Measurements from ENCODE around the gene HMGCS1. TPM values are rescaled to one million over a fixed set of nuclear protein-coding genes. Genes with fewer than 3 reads are reported as not detected.
A peak's percentile ranks its signal among the peaks of the same experiment; 100 is the strongest.
"Not testable (repeated sequence)": the region's sequence is repeated elsewhere in the genome, so short reads cannot be mapped to it uniquely, and the experiment has no call there.

The HMGCS1 gene
- total RNA-seq, 2 experiments from 2014 or later, result 91.4 to 121 TPM

DNA sequence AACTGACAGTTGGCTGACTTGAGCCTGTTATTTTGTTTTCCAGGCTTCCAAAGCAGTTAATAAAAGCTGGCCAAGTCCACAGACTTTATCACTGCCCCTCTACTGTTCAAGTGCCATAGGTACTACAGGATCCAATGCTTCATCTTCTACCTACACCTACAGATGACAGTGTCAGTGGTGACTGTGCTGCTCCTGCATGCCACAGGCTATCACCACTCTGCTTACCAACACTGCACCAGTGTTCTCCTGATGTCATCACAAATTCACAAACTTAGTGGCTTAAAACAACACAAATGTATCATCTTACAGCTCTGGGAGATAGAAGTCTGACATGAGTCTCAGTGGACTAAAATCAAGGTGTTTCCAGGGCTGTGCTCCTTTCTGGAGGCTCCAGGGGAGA lies 26.6 kb downstream of the HMGCS1 start:
- no peak for ATAC-seq
- CTCF ChIA-PET, result no interaction called here

DNA sequence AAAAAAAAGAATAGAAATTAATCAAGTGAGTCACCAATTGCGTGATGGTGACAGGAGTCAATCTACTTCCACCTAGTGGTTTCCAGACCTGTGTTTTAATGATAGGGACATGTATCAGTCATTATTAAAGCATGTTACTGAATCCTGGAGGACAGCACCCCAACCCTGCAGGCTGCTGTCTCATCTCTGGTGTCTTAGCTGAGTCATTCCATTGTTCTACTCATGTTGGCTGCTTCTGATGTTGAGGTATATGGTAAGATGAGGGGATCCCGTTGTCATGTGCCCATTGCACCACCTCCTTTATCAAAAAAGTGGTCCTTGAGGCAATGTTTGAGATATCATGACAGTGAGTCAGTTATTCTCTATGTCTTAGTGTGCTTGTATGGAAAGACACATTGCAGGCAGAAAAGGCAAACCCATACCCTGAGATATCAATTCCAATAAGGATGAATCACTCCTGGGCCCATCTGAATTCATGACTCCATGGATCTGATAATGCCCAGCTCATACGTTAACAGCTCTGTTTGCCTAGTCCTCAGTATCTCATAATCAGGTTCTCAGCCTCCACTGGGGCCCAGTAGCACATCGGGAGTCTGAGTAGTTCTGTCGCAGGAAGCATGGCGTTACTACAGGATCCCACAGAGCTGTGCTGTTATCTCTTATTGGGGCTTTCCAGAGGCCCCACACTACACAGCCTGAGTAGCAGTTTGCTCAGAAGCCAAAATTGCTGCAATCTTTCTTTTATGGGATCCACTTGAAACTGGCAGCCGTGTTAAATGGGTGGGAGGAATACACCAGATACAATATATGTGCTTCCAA lies 31.2 kb downstream of the HMGCS1 start:
- CTCF ChIA-PET, result interaction anchor here (1.3 to 2.0 kb wide), 2 partner anchors 31 to 176 kb away, joined by 3 to 4 read pairs; partner anchors contain the start of gene HMGCS1
- Mint-ChIP-seq H3K36me3 (peaks cover 12% of the 10 kb centered on the region), H3K9me3 (ENCODE audit: low read depth) (no peaks in the 10 kb centered on the region), H3K27ac (no peak overlapping the region), H3K4me1 (peaks cover 3% of the 10 kb centered on the region), H3K4me3 (no peak overlapping the region), H3K27me3 (no peaks in the 10 kb centered on the region)
- DNase-seq, result no peak
- peak; percentile 57 for ATAC-seq

More for the DNA sequence above, 26.6 kb downstream of the HMGCS1 start:
- no peaks in the 10 kb centered on the region for H3K27me3 Mint-ChIP-seq
- peaks cover 9% of the 10 kb centered on the region for H3K4me1 Mint-ChIP-seq
- H3K36me3 Mint-ChIP-seq, result peaks cover 41% of the 10 kb centered on the region
- no peak overlapping the region for H3K4me3 Mint-ChIP-seq
- H3K9me3 Mint-ChIP-seq (ENCODE audit: low read depth), result no peaks in the 10 kb centered on the region
- H3K27ac Mint-ChIP-seq, result no peak overlapping the region
- no peak for DNase-seq

DNA sequence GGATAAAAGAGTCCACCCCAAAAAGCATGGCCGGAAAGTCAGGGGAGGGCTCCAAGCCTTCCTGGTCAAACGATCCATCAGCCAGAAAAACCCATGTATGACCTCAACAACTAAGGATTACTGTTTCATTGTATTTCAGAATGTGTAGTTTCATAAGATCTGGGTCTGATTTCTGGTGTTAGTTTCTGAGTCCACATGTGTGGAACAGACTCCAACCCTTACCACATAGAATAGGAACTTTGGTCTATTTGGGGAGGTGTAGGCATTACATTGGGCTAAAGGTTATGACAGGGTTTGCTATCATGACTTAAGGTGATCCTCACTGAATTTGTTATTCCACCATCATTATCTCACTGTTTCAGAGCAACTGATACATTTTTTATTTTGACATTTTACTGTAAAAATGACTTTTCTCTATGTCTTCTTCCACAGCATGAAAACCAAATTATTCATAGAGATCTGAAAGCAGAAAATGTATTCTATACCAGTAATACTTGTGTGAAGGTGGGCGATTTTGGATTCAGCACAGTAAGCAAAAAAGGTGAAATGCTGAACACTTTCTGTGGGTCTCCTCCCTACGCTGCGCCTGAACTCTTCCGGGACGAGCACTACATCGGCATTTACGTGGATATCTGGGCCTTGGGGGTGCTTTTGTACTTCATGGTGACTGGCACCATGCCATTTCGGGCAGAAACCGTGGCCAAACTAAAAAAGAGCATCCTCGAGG lies 33.5 kb downstream of the HMGCS1 start:
- H3K36me3 Mint-ChIP-seq, result peaks cover 2% of the 10 kb centered on the region
- no peak for ATAC-seq

DNA sequence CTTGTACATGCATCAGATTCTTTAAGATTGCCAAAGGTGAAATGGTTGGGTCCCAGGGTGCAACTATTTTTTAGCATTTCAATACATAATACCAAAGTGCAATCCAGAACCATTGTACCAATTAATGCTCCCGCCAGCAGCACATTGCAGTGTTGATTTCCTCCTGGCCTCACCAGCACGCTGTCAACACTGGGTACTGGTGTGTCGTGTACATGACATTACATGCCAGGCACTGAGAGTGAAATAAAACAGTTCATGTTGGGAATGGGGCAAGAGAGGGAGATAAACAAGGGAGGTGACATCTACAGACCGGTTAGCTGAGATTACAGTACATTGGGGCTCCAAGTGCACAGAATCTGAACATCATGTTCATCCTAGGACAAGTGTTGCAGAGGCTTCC lies 37.8 kb downstream of the HMGCS1 start:
- Mint-ChIP-seq H3K36me3 (no peaks in the 10 kb centered on the region), H3K27ac (no peak overlapping the region), H3K9me3 (ENCODE audit: low read depth) (no peaks in the 10 kb centered on the region), H3K4me1 (no peaks in the 10 kb centered on the region), H3K4me3 (no peak overlapping the region), H3K27me3 (peaks cover 9% of the 10 kb centered on the region)
- CTCF ChIA-PET, result no interaction called here
- no peak for DNase-seq
- ATAC-seq, result no peak

More for the DNA sequence above, 33.5 kb downstream of the HMGCS1 start:
- Mint-ChIP-seq H3K4me1 (peaks cover 3% of the 10 kb centered on the region), H3K9me3 (ENCODE audit: low read depth) (no peaks in the 10 kb centered on the region), H3K4me3 (no peak overlapping the region), H3K27ac (no peak overlapping the region), H3K27me3 (no peaks in the 10 kb centered on the region)
- CTCF ChIA-PET, result interaction anchor here (2.0 kb wide), 1 partner anchor 174 kb away, joined by 4 read pairs; no protein-coding TSS in a partner anchor
- DNase-seq, result no peak

DNA sequence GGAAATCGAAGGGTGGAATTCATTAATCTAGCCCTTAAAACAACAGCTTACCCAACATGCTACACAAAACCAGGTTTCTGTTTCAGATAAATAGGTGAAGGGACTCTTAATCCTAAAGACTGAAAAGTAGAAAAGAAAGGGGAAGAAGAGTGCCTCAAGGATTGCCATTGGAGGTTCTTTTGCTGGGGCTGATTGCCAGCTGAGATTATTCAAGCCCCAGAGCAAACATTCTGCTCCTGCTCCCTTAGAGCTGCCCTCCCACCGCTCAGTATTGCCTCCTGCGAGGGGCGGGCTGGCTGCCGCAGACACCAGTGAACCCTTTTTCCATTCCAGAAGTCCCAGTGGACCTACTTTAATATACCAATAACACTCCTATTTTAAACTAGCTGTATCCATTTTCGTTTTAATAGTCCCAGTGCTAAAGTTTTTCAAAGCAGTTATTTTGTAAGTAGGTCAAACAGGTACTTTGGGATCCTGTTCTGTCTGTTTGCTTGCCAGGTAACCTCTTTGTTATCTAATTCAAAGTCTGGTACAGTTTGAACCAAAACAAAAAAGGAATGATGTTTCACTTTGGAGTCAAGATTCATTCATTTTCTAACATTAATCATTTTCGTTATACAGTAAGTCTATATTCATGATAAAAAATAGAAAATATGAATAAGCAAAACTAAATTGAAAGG lies 38.6 kb downstream of the HMGCS1 start:
- H3K9me3 Mint-ChIP-seq (ENCODE audit: low read depth), result peaks cover 5% of the 10 kb centered on the region
- H3K27ac Mint-ChIP-seq, result no peak overlapping the region
- CTCF ChIA-PET, result no interaction called here
- no peaks in the 10 kb centered on the region for H3K36me3 Mint-ChIP-seq
- DNase-seq (no peak), ATAC-seq (no peak)
- H3K4me3 Mint-ChIP-seq, result no peak overlapping the region
- peaks cover 14% of the 10 kb centered on the region for H3K27me3 Mint-ChIP-seq
- H3K4me1 Mint-ChIP-seq, result no peaks in the 10 kb centered on the region

DNA sequence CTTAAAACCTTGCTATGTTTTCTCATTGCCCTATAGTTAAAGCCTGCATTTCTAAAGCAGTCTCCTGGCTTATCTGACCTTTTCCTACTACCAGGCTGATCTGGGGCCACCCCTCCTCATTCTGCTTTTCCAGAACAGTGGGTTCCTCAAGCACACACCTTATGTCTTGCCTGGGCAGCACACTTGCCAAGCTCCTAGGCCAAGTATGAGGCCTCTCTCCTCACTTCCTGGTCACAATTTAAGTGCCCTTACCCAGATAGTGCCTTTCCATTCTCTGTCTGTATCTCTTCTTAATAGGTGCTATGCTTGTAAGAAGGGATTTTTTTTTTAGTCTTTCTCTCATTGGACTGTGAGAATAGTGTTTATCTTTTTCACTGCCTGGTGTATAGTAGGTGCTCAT lies 39.7 kb downstream of the HMGCS1 start:
- no peak for DNase-seq
- ATAC-seq, result no peak
- H3K27me3 Mint-ChIP-seq, result peaks cover 14% of the 10 kb centered on the region
- H3K27ac Mint-ChIP-seq, result no peak overlapping the region
- CTCF ChIA-PET, result no interaction called here
- H3K4me3 Mint-ChIP-seq, result no peak overlapping the region
- H3K4me1 Mint-ChIP-seq, result no peaks in the 10 kb centered on the region
- H3K9me3 Mint-ChIP-seq (ENCODE audit: low read depth), result peaks cover 7% of the 10 kb centered on the region
- H3K36me3 Mint-ChIP-seq, result peaks cover 2% of the 10 kb centered on the region

DNA sequence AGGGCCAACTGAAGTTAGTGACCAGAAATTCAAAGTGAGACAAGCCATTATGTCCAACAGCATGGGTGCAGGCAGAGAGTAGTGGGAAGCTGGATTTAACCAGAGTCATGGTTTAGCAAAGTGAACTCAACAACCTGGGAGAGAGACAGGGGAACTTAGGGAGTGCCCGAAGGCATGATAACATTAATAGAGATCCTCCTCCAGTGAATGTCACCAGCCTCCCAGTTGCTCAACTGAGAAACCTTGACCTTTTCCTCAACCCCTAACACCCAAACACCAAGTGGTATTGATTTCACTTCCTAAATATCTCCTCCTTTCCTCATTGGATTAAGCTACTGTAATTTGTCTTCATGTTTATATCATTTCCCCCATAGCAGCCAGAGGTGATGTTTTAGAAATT lies 42.6 kb downstream of the HMGCS1 start:
- Mint-ChIP-seq H3K27ac (no peak overlapping the region), H3K4me1 (peaks cover 6% of the 10 kb centered on the region), H3K36me3 (peaks cover 9% of the 10 kb centered on the region), H3K4me3 (no peak overlapping the region), H3K27me3 (peaks cover 14% of the 10 kb centered on the region), H3K9me3 (ENCODE audit: low read depth) (peaks cover 14% of the 10 kb centered on the region)
- no peak for DNase-seq
- CTCF ChIA-PET, result no interaction called here
- ATAC-seq, result no peak

DNA sequence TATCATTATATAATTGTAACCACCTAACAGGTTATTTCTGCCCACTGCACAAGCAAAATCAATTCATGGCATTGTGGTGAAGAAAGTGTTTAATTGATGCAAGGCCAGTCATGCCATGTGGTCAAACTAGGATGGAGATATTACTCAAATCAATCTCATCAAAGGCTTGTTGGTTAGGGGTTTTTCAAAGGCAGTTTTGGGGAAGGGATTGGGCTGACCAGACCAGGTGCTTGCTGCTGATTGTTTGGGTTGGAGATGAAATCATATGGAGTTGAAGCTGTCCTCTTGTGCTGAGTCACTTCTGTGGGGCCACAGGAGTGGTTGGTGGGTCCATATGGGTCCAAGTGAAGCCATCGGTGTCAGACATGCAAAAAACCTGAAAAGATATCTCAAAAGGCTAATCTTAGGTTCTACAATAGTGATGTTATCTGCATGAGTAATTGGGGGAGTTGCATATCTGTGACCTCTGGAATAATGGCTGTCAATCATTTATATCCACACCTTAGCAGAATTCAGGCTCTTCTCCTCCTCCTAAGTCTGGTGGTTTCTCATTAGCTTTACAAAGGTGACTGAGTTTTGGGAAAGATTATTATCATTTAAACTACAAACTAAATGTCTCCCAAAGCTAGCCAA lies 44.9 kb downstream of the HMGCS1 start:
- CTCF ChIA-PET, result no interaction called here
- H3K27me3 Mint-ChIP-seq, result peaks cover 32% of the 10 kb centered on the region
- peaks cover 9% of the 10 kb centered on the region for H3K36me3 Mint-ChIP-seq
- H3K9me3 Mint-ChIP-seq (ENCODE audit: low read depth), result peaks cover 14% of the 10 kb centered on the region
- ATAC-seq (no peak), DNase-seq (no peak)
- peaks cover 6% of the 10 kb centered on the region for H3K4me1 Mint-ChIP-seq
- H3K4me3 Mint-ChIP-seq, result no peak overlapping the region
- no peak overlapping the region for H3K27ac Mint-ChIP-seq

DNA sequence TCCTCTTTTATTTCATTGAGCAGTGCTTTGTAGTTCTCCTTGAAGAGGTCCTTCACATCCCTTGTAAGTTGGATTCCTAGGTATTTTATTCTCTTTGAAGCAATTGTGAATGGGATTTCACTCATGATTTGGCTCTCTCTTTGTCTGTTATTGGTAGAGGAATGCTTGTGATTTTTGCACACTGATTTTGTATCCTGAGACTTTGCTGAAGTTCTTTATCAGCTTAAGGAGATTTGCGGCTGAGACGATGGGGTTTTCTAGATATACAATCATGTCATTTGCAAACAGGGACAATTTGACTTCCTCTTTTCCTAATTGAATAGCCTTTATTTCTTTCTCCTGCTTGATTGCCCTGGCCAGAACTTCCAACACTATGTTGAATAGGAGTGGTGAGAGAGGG lies 50.9 kb downstream of the HMGCS1 start:
- H3K27ac Mint-ChIP-seq; H3K4me1 Mint-ChIP-seq; H3K9me3 Mint-ChIP-seq (ENCODE audit: low read depth); ATAC-seq; H3K36me3 Mint-ChIP-seq; DNase-seq; H3K4me3 Mint-ChIP-seq; CTCF ChIA-PET: not testable (repeated sequence)
- peaks cover 48% of the 10 kb centered on the region for H3K27me3 Mint-ChIP-seq

DNA sequence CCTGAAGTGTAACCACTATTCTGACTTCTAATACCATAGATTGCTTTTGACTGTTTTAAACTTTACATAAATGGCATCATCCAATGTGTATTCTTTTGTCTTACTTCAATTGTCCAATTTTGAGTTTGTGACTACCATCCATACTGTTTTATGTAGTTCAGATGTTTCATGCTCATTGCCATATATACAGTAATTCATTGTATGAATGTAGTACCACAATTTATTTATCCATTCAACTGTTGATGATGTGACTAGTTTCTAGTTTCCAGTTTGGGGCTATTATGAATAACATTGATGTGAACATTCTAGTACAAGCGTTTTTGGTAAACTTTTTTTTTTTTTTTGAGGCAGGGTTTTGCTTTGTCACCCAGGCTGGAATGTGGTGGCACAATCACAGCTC lies 55.1 kb downstream of the HMGCS1 start:
- CTCF ChIA-PET, result interaction anchor here (0.7 kb wide), 1 partner anchor 232 kb away, joined by 3 read pairs; no protein-coding TSS in a partner anchor
- DNase-seq, result no peak
- Mint-ChIP-seq H3K4me1 (peaks cover 2% of the 10 kb centered on the region), H3K9me3 (ENCODE audit: low read depth) (no peaks in the 10 kb centered on the region), H3K27ac (no peak overlapping the region), H3K36me3 (no peaks in the 10 kb centered on the region), H3K4me3 (no peak overlapping the region), H3K27me3 (peaks cover 54% of the 10 kb centered on the region)
- no peak for ATAC-seq

DNA sequence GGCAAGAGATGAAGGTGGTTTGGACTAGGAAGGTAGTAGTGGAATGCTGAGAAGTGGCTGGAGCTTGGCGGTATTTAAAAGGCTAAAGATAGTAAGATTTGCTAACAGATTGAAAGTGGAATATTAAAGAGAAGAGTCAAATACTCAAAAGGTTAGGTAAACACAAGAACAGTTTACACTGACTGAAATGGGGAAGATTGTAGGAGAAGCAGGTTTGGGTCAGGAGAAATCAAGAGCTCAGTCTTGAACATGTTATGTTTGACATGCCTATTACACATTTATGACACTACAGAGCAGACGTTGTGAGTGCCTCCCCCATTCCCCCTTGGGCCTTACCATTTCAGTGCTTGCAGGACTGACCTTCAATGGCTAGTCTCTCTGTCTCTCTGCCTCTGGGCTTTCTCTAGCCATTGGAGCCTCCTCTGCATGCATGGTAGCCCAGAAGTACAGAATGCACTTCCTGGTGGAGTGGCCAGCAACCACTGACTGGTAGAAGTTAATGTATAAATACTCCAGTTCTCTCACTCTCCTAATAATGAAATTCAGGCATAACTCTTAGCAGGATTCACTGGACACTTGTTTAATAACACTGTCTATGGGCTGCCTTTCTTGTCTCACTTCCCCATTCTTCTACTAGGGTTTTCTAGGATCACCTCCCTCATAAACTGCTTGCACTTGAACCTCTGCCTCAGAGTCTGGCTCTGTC lies 56.8 kb downstream of the HMGCS1 start:
- H3K27ac Mint-ChIP-seq, result no peak overlapping the region
- DNase-seq, result no peak
- peaks cover 46% of the 10 kb centered on the region for H3K27me3 Mint-ChIP-seq
- ATAC-seq, result no peak
- no peak overlapping the region for H3K4me3 Mint-ChIP-seq
- peaks cover 2% of the 10 kb centered on the region for H3K4me1 Mint-ChIP-seq
- no peaks in the 10 kb centered on the region for H3K36me3 Mint-ChIP-seq
- CTCF ChIA-PET, result interaction anchor here (0.6 kb wide), 1 partner anchor 19 kb away, joined by 3 read pairs; no protein-coding TSS in a partner anchor
- no peaks in the 10 kb centered on the region for H3K9me3 Mint-ChIP-seq (ENCODE audit: low read depth)

DNA sequence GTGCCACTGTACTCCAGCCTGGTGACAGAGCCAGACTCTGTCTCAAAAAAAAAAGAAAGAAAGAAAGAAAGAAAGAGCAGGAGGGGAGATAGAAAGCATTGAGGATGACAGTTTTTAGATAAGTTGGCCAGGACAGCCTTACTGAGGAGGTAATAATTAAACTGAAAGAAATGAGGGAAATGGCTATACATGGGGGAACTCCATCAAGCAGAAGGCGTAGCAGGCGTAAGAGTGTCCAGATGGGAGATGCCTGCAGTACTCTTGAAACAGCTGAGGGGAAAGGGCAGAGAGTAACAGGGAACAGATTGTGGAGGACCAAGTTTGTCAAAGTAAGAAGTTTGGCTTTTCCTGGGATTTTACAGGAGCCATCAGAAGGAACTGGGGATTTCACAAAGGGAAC lies 57.5 kb downstream of the HMGCS1 start:
- Mint-ChIP-seq H3K4me1 (peaks cover 2% of the 10 kb centered on the region), H3K36me3 (no peaks in the 10 kb centered on the region), H3K9me3 (ENCODE audit: low read depth) (no peaks in the 10 kb centered on the region), H3K27me3 (peaks cover 50% of the 10 kb centered on the region), H3K27ac (no peak overlapping the region), H3K4me3 (no peak overlapping the region)
- DNase-seq, result no peak
- CTCF ChIA-PET, result no interaction called here
- ATAC-seq, result no peak

DNA sequence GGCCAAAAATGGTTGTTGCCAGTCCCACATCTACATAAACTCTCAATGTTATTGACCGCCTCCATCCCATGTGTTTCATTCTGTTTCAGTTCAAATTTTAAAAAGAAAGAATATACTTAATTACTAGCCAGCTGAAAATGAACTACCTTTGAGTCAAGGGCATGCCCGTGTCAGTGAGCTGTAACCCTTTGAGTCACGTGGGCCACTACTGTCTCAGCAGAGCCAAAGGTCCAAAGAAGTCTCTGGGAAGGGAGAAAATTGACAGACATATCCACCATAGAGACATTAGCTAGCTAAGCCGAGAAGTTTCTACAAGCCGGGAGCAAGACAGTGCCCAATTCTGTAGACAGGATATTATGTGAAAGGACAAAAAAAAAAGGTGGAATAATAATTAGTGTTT lies 61.5 kb downstream of the HMGCS1 start:
- no peak overlapping the region for H3K4me3 Mint-ChIP-seq
- H3K4me1 Mint-ChIP-seq, result peaks cover 2% of the 10 kb centered on the region
- CTCF ChIA-PET, result interaction anchor here (0.9 kb wide), 1 partner anchor 129 kb away, joined by 3 read pairs; no protein-coding TSS in a partner anchor
- H3K36me3 Mint-ChIP-seq, result no peaks in the 10 kb centered on the region
- H3K27me3 Mint-ChIP-seq, result peaks cover 40% of the 10 kb centered on the region
- no peak for DNase-seq
- H3K9me3 Mint-ChIP-seq (ENCODE audit: low read depth), result no peaks in the 10 kb centered on the region
- no peak for ATAC-seq
- H3K27ac Mint-ChIP-seq, result no peak overlapping the region

All from activated CD8-positive, alpha-beta memory T cell treated with anti-CD3 and anti-CD28 coated beads, Interleukin-2, amount 10 ng/mL, durations not matched to agents 7 days and 5 days (primary cell).